ENCODE data around the gene VAV2. TPM values are rescaled to one million over a fixed set of nuclear protein-coding genes. Genes with fewer than 3 reads are reported as not detected.

VAV2 gene
- polyA plus RNA-seq, 2 of the 4 experiments (the other 2 are of a cell fraction) = 9.8 to 21.4 TPM

- no peak for TF ChIP-seq RARB (CRISPR knock-in tag; IDR thresholded peaks at IDR 0.05)
- no peak for TF ChIP-seq SMC3 (IDR thresholded peaks at IDR 0.05)
- TF ChIP-seq EHMT2 (IDR thresholded peaks at IDR 0.05; ENCODE audit: low read depth) = no peak
- no peak for TF ChIP-seq MYC (IDR thresholded peaks at IDR 0.05; ENCODE audit: borderline replicate concordance, low read length)
- no peak for TF ChIP-seq HMGXB4 (CRISPR knock-in tag; IDR thresholded peaks at IDR 0.05; ENCODE audit: borderline replicate concordance)
- no peak for TF ChIP-seq CTCF (IDR thresholded peaks at IDR 0.05)
- no peak for TF ChIP-seq GATA3 (IDR thresholded peaks at IDR 0.05; ENCODE audit: borderline replicate concordance)
- TF ChIP-seq ATOH8 (CRISPR knock-in tag; IDR thresholded peaks at IDR 0.05; ENCODE audit: low read depth) = no peak
- TF ChIP-seq USF2 (IDR thresholded peaks at IDR 0.05) = no peak
- no peak for TF ChIP-seq RCOR1 (IDR thresholded peaks at IDR 0.05; ENCODE audit: low read depth, low read length)
- no peak for TF ChIP-seq ELK1 (IDR thresholded peaks at IDR 0.05; ENCODE audit: low read depth, low read length)
- no peak for TF ChIP-seq KDM5A (IDR thresholded peaks at IDR 0.05)
- no peak for TF ChIP-seq HES2 (IDR thresholded peaks at IDR 0.05)
- TF ChIP-seq ESRRA (IDR thresholded peaks at IDR 0.05; ENCODE audit: borderline replicate concordance, low read length) = no peak
- no peak for TF ChIP-seq PBX3 (IDR thresholded peaks at IDR 0.05)
- no peak for TF ChIP-seq MAFK (IDR thresholded peaks at IDR 0.05; ENCODE audit: partially characterized antibody)
- no peak for TF ChIP-seq CBX8 (IDR thresholded peaks at IDR 0.05)
- H3K9me3 ChIP-seq = no peaks in the 10 kb centered on the region
- H3K4me2 ChIP-seq = no peak overlapping the region
- DNase-seq (ENCODE audit: low read depth in 1 of 2, low spot score in 1 of 2) (no peak), FAIRE-seq (no peak), ATAC-seq (no peak)
- peaks cover 34% of the 10 kb centered on the region for H3K4me1 ChIP-seq
- ChIA-PET CTCF (interaction anchor here (0.7 to 2.0 kb wide), 2 partner anchors 9 to 101 kb away, joined by 3 to 5 read pairs; no protein-coding TSS in a partner anchor), POLR2A (no interaction called here)
- 92% methylated on average over 40 of the region's 40 CpGs for WGBS (ENCODE audit: missing lambda C conversion rate)
- peak overlapping the region in 1 of 2 experiments; percentile 54; a peak in 2 of 6 replicates for H3K27ac ChIP-seq
- no peak overlapping the region for H3K4me3 ChIP-seq
These were observed 98.7 kb downstream of the VAV2 start for GRCh38 chr9:133893191-133893994.

Data from A549 (cell line).